ENCODE measurements around the gene LYZ. TPM values are rescaled to one million over a fixed set of nuclear protein-coding genes. Genes with fewer than 3 reads are reported as not detected.

The LYZ gene
- total and polyA plus RNA-seq, 10 donors = 96.3 to 941 (median 279) TPM

GRCh38 chr12:69392179-69392928, 44.2 kb downstream of the LYZ start:
- no peak for DNase-seq
- H3K36me3 ChIP-seq = peaks cover 0 to 54% (median 17%) of the 10 kb centered on the region in 6 donors
- peaks cover 0 to 15% (median 11%) of the 10 kb centered on the region in 8 donors for H3K9me3 ChIP-seq
- 95 to 100% (median 98%) methylated on average over 1 of the region's 1 CpG for WGBS, 5 donors
- H3K4me3 ChIP-seq = no peak overlapping the region
- intact Hi-C loops (cut with DNase I; ENCODE audit: low total_unique reads) = no loop called here
- H3K4me1 ChIP-seq = no peaks in the 10 kb centered on the region
- TF ChIP-seq, protein P1, sequence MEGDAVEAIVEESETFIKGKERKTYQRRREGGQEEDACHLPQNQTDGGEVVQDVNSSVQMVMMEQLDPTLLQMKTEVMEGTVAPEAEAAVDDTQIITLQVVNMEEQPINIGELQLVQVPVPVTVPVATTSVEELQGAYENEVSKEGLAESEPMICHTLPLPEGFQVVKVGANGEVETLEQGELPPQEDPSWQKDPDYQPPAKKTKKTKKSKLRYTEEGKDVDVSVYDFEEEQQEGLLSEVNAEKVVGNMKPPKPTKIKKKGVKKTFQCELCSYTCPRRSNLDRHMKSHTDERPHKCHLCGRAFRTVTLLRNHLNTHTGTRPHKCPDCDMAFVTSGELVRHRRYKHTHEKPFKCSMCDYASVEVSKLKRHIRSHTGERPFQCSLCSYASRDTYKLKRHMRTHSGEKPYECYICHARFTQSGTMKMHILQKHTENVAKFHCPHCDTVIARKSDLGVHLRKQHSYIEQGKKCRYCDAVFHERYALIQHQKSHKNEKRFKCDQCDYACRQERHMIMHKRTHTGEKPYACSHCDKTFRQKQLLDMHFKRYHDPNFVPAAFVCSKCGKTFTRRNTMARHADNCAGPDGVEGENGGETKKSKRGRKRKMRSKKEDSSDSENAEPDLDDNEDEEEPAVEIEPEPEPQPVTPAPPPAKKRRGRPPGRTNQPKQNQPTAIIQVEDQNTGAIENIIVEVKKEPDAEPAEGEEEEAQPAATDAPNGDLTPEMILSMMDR (IDR thresholded peaks at IDR 0.05 in 8 of 11, conservative IDR thresholded peaks at IDR 0.05 in 3 of 11) = no peak
- no peak for TF ChIP-seq POLR2AphosphoS5 (IDR thresholded peaks at IDR 0.05)
- no peak for TF ChIP-seq POLR2A (IDR thresholded peaks at IDR 0.05)
- no peak overlapping the region for H3K27ac ChIP-seq
- H3K27me3 ChIP-seq (replicated peaks in 1 of 7) = no peaks in the 10 kb centered on the region

DNA sequence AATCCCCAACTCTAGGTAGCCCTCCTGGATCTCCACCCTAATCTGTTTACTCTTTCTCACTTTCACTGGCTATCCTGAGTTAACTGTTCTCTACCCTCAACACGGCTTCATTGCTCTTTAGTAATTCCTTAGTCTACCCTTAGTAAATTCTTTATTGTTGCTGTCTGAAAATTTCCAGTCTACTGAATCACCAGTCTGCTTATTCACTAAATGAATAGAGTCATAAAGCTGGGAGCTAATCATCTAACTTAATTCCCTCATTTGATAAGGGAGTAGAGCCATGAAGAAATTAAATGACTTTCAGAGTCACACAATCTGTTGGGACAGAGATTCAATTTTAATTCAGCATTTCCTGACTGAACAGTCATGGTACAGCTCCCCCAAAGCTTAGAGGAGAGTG, 47.9 kb downstream of the LYZ start:
- DNase-seq = no peak
- no peak overlapping the region for H3K4me3 ChIP-seq
- peaks cover 0 to 40% (median 10%) of the 10 kb centered on the region in 6 donors for H3K36me3 ChIP-seq
- no peaks in the 10 kb centered on the region for H3K4me1 ChIP-seq
- H3K27ac ChIP-seq = no peak overlapping the region
- WGBS, 5 donors = 89 to 100% (median 93%) methylated on average over 1 of the region's 1 CpG
- peaks cover 0 to 18% (median 13%) of the 10 kb centered on the region in 8 donors for H3K9me3 ChIP-seq
- intact Hi-C loops (cut with DNase I; ENCODE audit: low total_unique reads) = no loop called here
- TF ChIP-seq POLR2A (IDR thresholded peaks at IDR 0.05) (no peak), POLR2AphosphoS5 (IDR thresholded peaks at IDR 0.05) (no peak)
- TF ChIP-seq, protein P1 (IDR thresholded peaks at IDR 0.05 in 8 of 11, conservative IDR thresholded peaks at IDR 0.05 in 3 of 11) = no peak
- no peaks in the 10 kb centered on the region for H3K27me3 ChIP-seq (replicated peaks in 1 of 7)

GRCh38 chr12:69396963-69397362, 48.8 kb downstream of the LYZ start:
- H3K9me3 ChIP-seq = peaks cover 0 to 18% (median 13%) of the 10 kb centered on the region in 8 donors
- TF ChIP-seq, protein P1 (IDR thresholded peaks at IDR 0.05 in 8 of 11, conservative IDR thresholded peaks at IDR 0.05 in 3 of 11) = no peak
- TF ChIP-seq POLR2A (IDR thresholded peaks at IDR 0.05) (no peak), POLR2AphosphoS5 (IDR thresholded peaks at IDR 0.05) (no peak)
- H3K4me1 ChIP-seq = no peaks in the 10 kb centered on the region
- no peak overlapping the region for H3K4me3 ChIP-seq
- WGBS, 5 donors = 92 to 99% (median 97%) methylated on average over 3 of the region's 3 CpGs
- no peak overlapping the region for H3K27ac ChIP-seq
- H3K36me3 ChIP-seq = peaks cover 0 to 30% (median 1%) of the 10 kb centered on the region in 6 donors
- DNase-seq = no peak
- intact Hi-C loops (cut with DNase I; ENCODE audit: low total_unique reads) = no loop called here
- no peaks in the 10 kb centered on the region for H3K27me3 ChIP-seq (replicated peaks in 1 of 7)

- Histone ChIP-seq H3K4me3 (no peak overlapping the region), H3K4me1 (no peaks in the 10 kb centered on the region), H3K27ac (no peak overlapping the region), H3K36me3 (peaks cover 0 to 23% (median 0%) of the 10 kb centered on the region in 6 donors), H3K27me3 (replicated peaks in 1 of 7) (no peaks in the 10 kb centered on the region), H3K9me3 (peaks cover 0 to 18% (median 13%) of the 10 kb centered on the region in 8 donors)
- no peak for DNase-seq
- intact Hi-C loops (cut with DNase I; ENCODE audit: low total_unique reads) = no loop called here
- TF ChIP-seq POLR2A (IDR thresholded peaks at IDR 0.05) (no peak), POLR2AphosphoS5 (IDR thresholded peaks at IDR 0.05) (no peak)
- TF ChIP-seq, protein P1 (IDR thresholded peaks at IDR 0.05 in 8 of 11, conservative IDR thresholded peaks at IDR 0.05 in 3 of 11) = no peak
- 91 to 98% (median 94%) methylated on average over 3 of the region's 3 CpGs for WGBS, 5 donors
Observed at GRCh38 chr12:69397978-69398377, 49.8 kb downstream of the LYZ start.

Data from spleen (tissue), 11 donors.